AG10803 (cell line): ENCODE results near the gene BACE1-AS.

ENCODE experiments used
- DNase-seq: peaks from one replicate; pipeline ENCODE4 v3.0.0; 2010; ENCODE audit warnings: low read depth
- H3K4me3 ChIP-seq: 2 replicates; pipeline ENCODE4 v1.5.1; 2011; ENCODE audit warnings: mild to moderate bottlenecking, low read length, control low read depth
- TF ChIP-seq, protein P1 (sequence below): conservative IDR thresholded peaks from 2 replicates; pipeline ENCODE4 v1.5.1; 2011; ENCODE audit warnings: mild to moderate bottlenecking, low read length, control low read depth, inconsistent platforms

The BACE1-AS gene

DNA sequence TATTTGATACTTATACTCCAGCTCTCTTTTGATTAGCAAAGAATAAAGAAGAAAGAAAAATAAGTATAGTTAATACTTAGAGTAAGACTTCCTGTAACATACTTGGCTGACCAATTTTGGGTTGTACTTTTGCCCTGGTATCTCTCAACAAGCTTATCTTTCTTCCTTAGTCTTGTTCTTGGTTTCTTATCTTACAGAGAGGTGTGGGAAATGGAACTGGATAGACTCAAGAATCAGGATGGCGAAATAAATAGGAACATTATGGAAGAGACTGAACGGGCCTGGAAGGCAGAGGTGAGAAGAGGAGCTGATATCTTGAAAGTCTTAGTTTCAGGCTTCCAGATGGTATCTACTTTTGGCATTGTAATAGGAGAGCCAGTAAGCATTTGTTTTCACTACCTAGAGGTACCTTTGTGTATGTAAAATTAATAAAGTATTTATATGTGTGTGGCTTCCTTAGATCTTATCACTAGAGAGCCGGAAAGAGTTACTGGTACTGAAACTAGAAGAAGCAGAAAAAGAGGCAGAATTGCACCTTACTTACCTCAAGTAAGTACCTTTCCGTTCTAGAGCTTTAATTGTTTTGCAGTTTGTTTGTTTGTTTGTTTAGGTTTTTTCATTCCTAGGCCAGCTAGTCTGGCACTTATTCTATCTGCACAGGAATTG lies 11.3 kb upstream of the BACE1-AS start:
- TF ChIP-seq, protein P1, sequence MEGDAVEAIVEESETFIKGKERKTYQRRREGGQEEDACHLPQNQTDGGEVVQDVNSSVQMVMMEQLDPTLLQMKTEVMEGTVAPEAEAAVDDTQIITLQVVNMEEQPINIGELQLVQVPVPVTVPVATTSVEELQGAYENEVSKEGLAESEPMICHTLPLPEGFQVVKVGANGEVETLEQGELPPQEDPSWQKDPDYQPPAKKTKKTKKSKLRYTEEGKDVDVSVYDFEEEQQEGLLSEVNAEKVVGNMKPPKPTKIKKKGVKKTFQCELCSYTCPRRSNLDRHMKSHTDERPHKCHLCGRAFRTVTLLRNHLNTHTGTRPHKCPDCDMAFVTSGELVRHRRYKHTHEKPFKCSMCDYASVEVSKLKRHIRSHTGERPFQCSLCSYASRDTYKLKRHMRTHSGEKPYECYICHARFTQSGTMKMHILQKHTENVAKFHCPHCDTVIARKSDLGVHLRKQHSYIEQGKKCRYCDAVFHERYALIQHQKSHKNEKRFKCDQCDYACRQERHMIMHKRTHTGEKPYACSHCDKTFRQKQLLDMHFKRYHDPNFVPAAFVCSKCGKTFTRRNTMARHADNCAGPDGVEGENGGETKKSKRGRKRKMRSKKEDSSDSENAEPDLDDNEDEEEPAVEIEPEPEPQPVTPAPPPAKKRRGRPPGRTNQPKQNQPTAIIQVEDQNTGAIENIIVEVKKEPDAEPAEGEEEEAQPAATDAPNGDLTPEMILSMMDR = no peak
- H3K4me3 ChIP-seq = no peak overlapping the region
- DNase-seq = no peak

DNA sequence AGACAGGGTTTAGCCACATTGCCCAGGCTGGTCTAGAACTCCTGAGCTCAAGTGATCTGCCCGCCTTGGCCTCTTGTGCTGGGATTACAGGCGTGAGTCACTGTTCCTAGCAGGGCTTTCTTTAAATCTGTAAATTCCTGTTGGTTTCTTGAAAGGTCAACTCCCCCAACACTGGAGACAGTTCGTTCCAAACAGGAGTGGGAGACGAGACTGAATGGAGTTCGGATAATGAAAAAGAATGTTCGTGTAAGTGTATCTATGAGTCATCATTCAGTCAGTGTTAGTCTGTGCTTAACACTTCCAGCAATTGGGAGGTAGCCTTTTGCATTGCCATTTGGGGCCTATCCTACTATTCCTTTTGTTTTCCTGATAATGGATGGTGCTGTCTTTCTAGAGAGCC lies 10.0 kb upstream of the BACE1-AS start:
- no peak overlapping the region for H3K4me3 ChIP-seq
- TF ChIP-seq, protein P1 = no peak
- peak; percentile 97 for DNase-seq

DNA sequence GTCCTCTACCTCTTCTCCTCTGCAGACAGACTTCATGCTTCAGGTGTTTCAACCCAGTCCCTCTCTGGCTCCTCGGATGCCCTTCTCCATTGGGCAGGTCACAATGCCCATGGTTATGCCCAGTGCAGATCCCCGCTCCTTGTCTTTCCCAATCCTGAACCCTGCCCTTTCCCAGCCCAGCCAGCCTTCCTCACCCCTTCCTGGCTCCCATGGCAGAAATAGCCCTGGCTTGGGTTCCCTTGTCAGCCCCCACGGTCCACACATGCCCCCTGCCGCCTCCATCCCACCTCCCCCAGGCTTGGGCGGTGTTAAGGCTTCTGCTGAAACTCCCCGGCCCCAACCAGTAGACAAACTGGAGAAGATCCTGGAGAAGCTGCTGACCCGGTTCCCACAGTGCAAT lies 9.3 kb upstream of the BACE1-AS start:
- TF ChIP-seq, protein P1 = no peak
- no peak for DNase-seq
- H3K4me3 ChIP-seq = no peak overlapping the region

DNA sequence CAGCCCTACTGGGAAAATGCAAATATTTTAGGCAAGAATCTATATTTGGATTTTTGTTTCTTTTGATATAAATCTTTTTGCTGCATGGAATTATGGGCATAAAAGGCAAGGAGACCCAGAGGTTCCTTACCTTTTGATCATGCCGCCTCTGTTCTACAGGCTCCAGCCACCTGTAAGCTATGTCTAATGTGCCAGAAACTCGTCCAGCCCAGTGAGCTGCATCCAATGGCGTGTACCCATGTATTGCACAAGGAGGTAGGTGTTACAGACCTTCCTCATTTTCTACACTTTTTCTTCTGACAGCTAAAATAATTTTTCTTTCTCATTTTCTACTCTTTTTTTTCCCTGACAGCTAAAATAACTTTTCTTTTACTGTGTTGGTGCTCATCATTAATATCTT lies 8.2 kb upstream of the BACE1-AS start:
- DNase-seq = no peak
- no peak overlapping the region for H3K4me3 ChIP-seq
- TF ChIP-seq, protein P1 = no peak

DNA sequence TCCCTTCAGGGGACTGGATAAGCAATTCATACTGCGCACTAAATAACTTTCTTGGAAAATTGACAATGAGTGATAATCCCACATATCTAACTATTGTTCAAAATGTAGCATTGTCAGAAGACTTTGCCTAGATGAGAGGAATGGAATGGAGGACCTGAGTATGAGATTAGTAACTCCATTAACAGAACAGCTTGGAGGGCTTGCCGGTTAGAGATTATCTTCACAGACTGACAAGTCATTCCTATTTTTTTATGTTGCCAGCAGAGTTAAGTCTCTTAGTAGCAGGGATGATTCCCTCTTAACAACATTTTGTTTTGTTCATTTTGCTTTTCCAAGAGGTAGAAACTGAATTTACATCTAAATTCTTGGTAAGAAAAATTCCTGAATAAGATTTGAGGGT lies 7.1 kb upstream of the BACE1-AS start:
- no peak for DNase-seq
- TF ChIP-seq, protein P1 = no peak
- no peak overlapping the region for H3K4me3 ChIP-seq

DNA sequence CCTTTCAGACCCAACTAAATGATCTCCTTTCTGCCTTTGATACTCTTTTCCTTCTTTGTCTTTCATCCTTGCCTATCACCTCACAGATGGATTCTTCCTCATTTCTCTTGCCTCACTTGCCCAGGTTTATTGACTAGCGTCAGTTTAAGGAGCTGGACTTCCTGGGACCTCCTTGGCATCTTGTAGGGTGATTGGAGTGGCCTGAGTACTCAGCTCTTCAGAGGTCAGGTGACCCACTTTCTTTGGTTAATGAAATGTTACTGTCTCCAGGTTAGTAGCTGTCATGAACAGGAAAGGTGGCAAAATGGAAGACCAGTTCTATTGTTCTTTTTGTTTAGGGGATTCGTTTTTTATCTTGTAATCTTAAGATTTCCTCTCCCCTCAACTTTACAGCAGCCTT lies 4.6 kb upstream of the BACE1-AS start:
- no peak overlapping the region for H3K4me3 ChIP-seq
- TF ChIP-seq, protein P1 = no peak
- DNase-seq = no peak

DNA sequence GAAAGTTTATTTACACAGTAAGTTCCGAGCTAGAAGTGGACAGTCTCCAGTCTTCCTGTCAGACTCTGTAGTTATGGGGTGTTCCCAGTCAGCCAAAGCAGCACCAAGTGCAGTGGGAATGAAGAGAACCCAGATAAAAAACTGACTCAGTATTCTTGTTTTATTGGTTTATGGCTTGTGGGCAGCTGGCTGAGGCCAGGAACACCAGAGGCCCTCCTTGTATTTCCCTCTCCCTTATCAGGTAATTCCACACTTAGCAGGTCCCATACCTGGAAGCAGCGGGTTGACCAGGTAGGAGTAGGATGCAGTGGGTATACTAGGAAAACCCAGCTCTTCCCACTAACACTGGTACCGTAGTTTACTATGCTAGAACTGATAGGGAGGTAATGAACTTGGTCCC lies 3.5 kb upstream of the BACE1-AS start:
- H3K4me3 ChIP-seq = no peak overlapping the region
- DNase-seq = no peak
- TF ChIP-seq, protein P1 = no peak
